Measurements from ENCODE around the gene KCTD16.

Gene KCTD16

GRCh38 chr5:144429905-144430304, 259.2 kb downstream of the KCTD16 start:
- no peak for TF ChIP-seq CTCF (IDR thresholded peaks at IDR 0.05; ENCODE audit: low read depth, low read length, missing control alignments)
- DNase-seq (ENCODE audit: extremely low read depth, low read depth), result no peak
- H3K4me3 ChIP-seq (replicated peaks; ENCODE audit: low read depth, low read length), result no peak overlapping the region

- DNase-seq (ENCODE audit: extremely low read depth, low read depth), result no peak
- no peak overlapping the region for H3K4me3 ChIP-seq (replicated peaks; ENCODE audit: low read depth, low read length)
- no peak for TF ChIP-seq CTCF (IDR thresholded peaks at IDR 0.05; ENCODE audit: low read depth, low read length, missing control alignments)
Measured at GRCh38 chr5:144433140-144433822, 262.6 kb downstream of the KCTD16 start.

GRCh38 chr5:144433893-144434292, 263.2 kb downstream of the KCTD16 start:
- TF ChIP-seq CTCF (IDR thresholded peaks at IDR 0.05; ENCODE audit: low read depth, low read length, missing control alignments), result no peak
- DNase-seq (ENCODE audit: extremely low read depth, low read depth), result no peak
- H3K4me3 ChIP-seq (replicated peaks; ENCODE audit: low read depth, low read length), result no peak overlapping the region

GRCh38 chr5:144436007-144436406, 265.3 kb downstream of the KCTD16 start:
- TF ChIP-seq CTCF (IDR thresholded peaks at IDR 0.05; ENCODE audit: low read depth, low read length, missing control alignments), result no peak
- no peak for DNase-seq (ENCODE audit: extremely low read depth, low read depth)
- H3K4me3 ChIP-seq (replicated peaks; ENCODE audit: low read depth, low read length), result no peak overlapping the region

GRCh38 chr5:144438237-144438636, 267.6 kb downstream of the KCTD16 start:
- TF ChIP-seq CTCF (IDR thresholded peaks at IDR 0.05; ENCODE audit: low read depth, low read length, missing control alignments), result no peak
- no peak overlapping the region for H3K4me3 ChIP-seq (replicated peaks; ENCODE audit: low read depth, low read length)
- no peak for DNase-seq (ENCODE audit: extremely low read depth, low read depth)

- H3K4me3 ChIP-seq (replicated peaks; ENCODE audit: low read depth, low read length), result no peak overlapping the region
- TF ChIP-seq CTCF (IDR thresholded peaks at IDR 0.05; ENCODE audit: low read depth, low read length, missing control alignments), result no peak
- no peak for DNase-seq (ENCODE audit: extremely low read depth, low read depth)
Measured at GRCh38 chr5:144448457-144448856, 277.8 kb downstream of the KCTD16 start.
